LoVo (cell line): ENCODE data around the gene METAP1D.
A peak's percentile ranks its signal among the peaks of the same experiment; 100 is the strongest.

ENCODE experiments used
- DNase-seq: peaks from one replicate; pipeline ENCODE4 v3.0.0-alpha.2; 2016; ENCODE audit warnings: low spot score

Gene METAP1D

GRCh38 chr2:172080641-172081220, 81.0 kb downstream of the METAP1D start:
- DNase-seq: no peak

- no peak for DNase-seq
These were observed 81.7 kb downstream of the METAP1D start for GRCh38 chr2:172081221-172082022.

- no peak for DNase-seq
These were observed 82.6 kb downstream of the METAP1D start for GRCh38 chr2:172082105-172082943.

GRCh38 chr2:172082944-172083627, 83.3 kb downstream of the METAP1D start:
- DNase-seq: no peak

GRCh38 chr2:172083628-172084394, 84.1 kb downstream of the METAP1D start:
- DNase-seq: no peak

- no peak for DNase-seq
These were observed 84.6 kb downstream of the METAP1D start for GRCh38 chr2:172084395-172084644.

- peak; percentile 90 for DNase-seq
These were observed 85.1 kb downstream of the METAP1D start for GRCh38 chr2:172084645-172085459.

- DNase-seq: no peak
These were observed 85.9 kb downstream of the METAP1D start, which contains the start of gene DLX1 for GRCh38 chr2:172085460-172086159. TSS of gene DLX1 (plus strand) at chr2:172085507. CDS start at chr2:172085678, 171 bp downstream.

- no peak for DNase-seq
These were observed 86.8 kb downstream of the METAP1D start for GRCh38 chr2:172086241-172087206.

- no peak for DNase-seq
These were observed 87.5 kb downstream of the METAP1D start for GRCh38 chr2:172087207-172087779.

- no peak for DNase-seq
These were observed 88.1 kb downstream of the METAP1D start for GRCh38 chr2:172087780-172088244.

- DNase-seq: no peak
These were observed 88.7 kb downstream of the METAP1D start for GRCh38 chr2:172088245-172089004.

GRCh38 chr2:172089005-172089504, 89.3 kb downstream of the METAP1D start:
- DNase-seq: no peak

GRCh38 chr2:172089633-172090032, 89.9 kb downstream of the METAP1D start:
- DNase-seq: no peak

GRCh38 chr2:172090044-172090961, 90.5 kb downstream of the METAP1D start:
- DNase-seq: no peak

GRCh38 chr2:172091000-172091641, 91.4 kb downstream of the METAP1D start:
- no peak for DNase-seq
